Osteocyte (in vitro differentiated cells): ENCODE data around the gene NR5A2. TPM values are rescaled to one million over a fixed set of nuclear protein-coding genes. Genes with fewer than 3 reads are reported as not detected.

ENCODE experiments used
- DNase-seq: peaks from one replicate; pipeline ENCODE4 v3.0.0; 2021; ENCODE audit warnings: mixed read lengths; ENCODE audit not compliant: unreplicated experiment; ENCODE audit errors: extremely low spot score
- H3K27ac Mint-ChIP-seq: one replicate; pipeline ENCODE4 v1.8.0; 2021; ENCODE audit warnings: mild to moderate bottlenecking, mixed read lengths; ENCODE audit not compliant: unreplicated experiment
- H3K27me3 Mint-ChIP-seq: one replicate; pipeline ENCODE4 v1.8.0; 2021; ENCODE audit warnings: mixed read lengths; ENCODE audit not compliant: unreplicated experiment
- H3K36me3 Mint-ChIP-seq: one replicate; pipeline ENCODE4 v1.8.0; 2021; ENCODE audit warnings: mixed read lengths; ENCODE audit not compliant: unreplicated experiment
- H3K4me1 Mint-ChIP-seq: one replicate; pipeline ENCODE4 v1.8.0; 2021; ENCODE audit warnings: mixed read lengths; ENCODE audit not compliant: unreplicated experiment
- H3K4me3 Mint-ChIP-seq: one replicate; pipeline ENCODE4 v1.8.0; 2021; ENCODE audit warnings: mild to moderate bottlenecking, moderate library complexity, mixed read lengths; ENCODE audit not compliant: unreplicated experiment
- H3K9me3 Mint-ChIP-seq: one replicate; pipeline ENCODE4 v1.8.0; 2021; ENCODE audit warnings: mixed read lengths; ENCODE audit not compliant: unreplicated experiment
- CTCF ChIP-seq: fragments of 200-600 bp; sonication (generic); IDR thresholded peaks from 2 replicates; pipeline ENCODE4 v1.5.0; 2021; ENCODE audit warnings: antibody characterized with exemption, mild to moderate bottlenecking, moderate library complexity
- total RNA-seq: library from RNA; stranded (reverse); gene quantifications from 2 replicates; pipeline ENCODE4 v1.2.1, GENCODE V29; 2021

Gene NR5A2
- total RNA-seq, 1 donor from 2014 or later: not detected

GRCh38 chr1:200213392-200213791, 185.9 kb downstream of the NR5A2 start:
- no peak for TF ChIP-seq CTCF
- Mint-ChIP-seq H3K36me3 (no peaks in the 10 kb centered on the region), H3K9me3 (peaks cover 6% of the 10 kb centered on the region), H3K4me1 (no peaks in the 10 kb centered on the region), H3K27me3 (peaks cover 4% of the 10 kb centered on the region), H3K27ac (no peak overlapping the region), H3K4me3 (no peak overlapping the region)
- no peak for DNase-seq

GRCh38 chr1:200213921-200214320, 186.4 kb downstream of the NR5A2 start:
- DNase-seq: no peak
- no peaks in the 10 kb centered on the region for H3K4me1 Mint-ChIP-seq
- no peaks in the 10 kb centered on the region for H3K36me3 Mint-ChIP-seq
- no peak overlapping the region for H3K27ac Mint-ChIP-seq
- H3K4me3 Mint-ChIP-seq: no peak overlapping the region
- peaks cover 7% of the 10 kb centered on the region for H3K27me3 Mint-ChIP-seq
- peaks cover 6% of the 10 kb centered on the region for H3K9me3 Mint-ChIP-seq
- TF ChIP-seq CTCF: no peak

- Mint-ChIP-seq H3K36me3 (no peaks in the 10 kb centered on the region), H3K27ac (no peak overlapping the region), H3K27me3 (peaks cover 7% of the 10 kb centered on the region), H3K9me3 (peaks cover 6% of the 10 kb centered on the region), H3K4me3 (no peak overlapping the region), H3K4me1 (no peaks in the 10 kb centered on the region)
- TF ChIP-seq CTCF: no peak
- DNase-seq: no peak
Measured at GRCh38 chr1:200215350-200215749, 187.8 kb downstream of the NR5A2 start.

- Mint-ChIP-seq H3K27ac (no peak overlapping the region), H3K4me1 (no peaks in the 10 kb centered on the region), H3K9me3 (peaks cover 6% of the 10 kb centered on the region), H3K36me3 (no peaks in the 10 kb centered on the region), H3K27me3 (peaks cover 7% of the 10 kb centered on the region), H3K4me3 (no peak overlapping the region)
- no peak for DNase-seq
- no peak for TF ChIP-seq CTCF
Measured at GRCh38 chr1:200217703-200218102, 190.2 kb downstream of the NR5A2 start.

GRCh38 chr1:200221614-200222282, 194.2 kb downstream of the NR5A2 start:
- Mint-ChIP-seq H3K9me3 (no peaks in the 10 kb centered on the region), H3K27ac (no peak overlapping the region), H3K27me3 (peaks cover 12% of the 10 kb centered on the region), H3K4me1 (no peaks in the 10 kb centered on the region), H3K36me3 (no peaks in the 10 kb centered on the region), H3K4me3 (no peak overlapping the region)
- no peak for TF ChIP-seq CTCF
- DNase-seq: no peak
